ENCODE measurements around the gene AKAP13.

Gene AKAP13

DNA sequence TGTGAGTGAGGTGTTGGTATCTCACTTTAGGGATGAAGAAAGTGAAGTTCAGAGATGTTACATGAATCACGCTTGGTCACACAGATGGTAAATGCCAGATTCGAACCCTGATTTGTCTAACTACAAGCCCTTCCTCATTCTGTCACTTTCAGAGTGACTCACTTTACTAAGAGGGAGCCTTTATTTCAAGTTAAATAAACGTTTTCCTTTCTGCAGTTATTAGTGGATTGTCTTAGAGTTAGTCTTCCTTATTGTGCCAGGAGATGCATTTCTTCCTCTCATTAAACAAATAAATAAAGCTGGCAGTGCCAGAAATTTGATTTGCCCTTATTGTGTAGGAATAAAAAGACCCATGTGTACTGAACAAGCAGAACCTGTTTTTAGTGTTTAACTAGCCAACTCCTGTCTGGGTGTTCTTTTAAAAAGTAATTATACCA, 162.5 kb downstream of the AKAP13 start:
- no peak for DNase-seq

DNA sequence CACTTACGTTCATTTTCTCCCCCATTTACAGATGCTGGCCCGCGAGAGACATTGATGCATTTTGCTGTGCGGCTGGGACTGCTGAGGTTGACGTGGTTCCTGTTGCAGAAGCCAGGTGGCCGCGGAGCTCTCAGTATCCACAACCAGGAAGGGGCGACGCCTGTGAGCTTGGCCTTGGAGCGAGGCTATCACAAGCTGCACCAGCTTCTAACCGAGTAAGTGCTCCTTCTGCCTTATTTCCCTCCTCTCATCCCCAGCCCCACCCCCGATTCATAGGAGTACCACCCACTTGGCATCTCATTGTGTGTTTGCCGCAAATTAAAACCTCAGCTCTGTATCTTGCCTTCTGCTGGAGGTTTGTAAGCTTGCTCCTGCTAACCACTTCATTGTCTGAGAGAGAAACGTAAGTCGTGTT, 163.3 kb downstream of the AKAP13 start:
- DNase-seq: peak; percentile 36

DNA sequence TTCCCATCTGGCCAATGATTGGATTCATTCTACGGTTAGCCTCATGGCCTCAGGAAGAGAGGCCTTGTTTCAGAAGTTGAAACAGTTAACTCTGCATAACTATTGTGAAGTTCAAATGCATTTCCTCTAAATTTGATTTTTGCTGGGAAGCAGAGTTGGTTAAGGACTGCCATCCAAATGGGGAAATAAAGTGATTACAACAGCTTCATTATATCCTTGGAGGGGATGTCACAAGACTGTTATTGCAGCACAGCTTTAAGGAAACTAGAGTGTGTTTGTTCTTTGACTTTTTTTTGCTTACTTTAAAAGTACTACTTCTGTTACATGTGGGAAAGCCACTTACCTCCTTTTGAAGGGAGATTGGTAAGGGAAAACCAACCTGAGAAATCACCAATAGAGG, 164.8 kb downstream of the AKAP13 start:
- no peak for DNase-seq

DNA sequence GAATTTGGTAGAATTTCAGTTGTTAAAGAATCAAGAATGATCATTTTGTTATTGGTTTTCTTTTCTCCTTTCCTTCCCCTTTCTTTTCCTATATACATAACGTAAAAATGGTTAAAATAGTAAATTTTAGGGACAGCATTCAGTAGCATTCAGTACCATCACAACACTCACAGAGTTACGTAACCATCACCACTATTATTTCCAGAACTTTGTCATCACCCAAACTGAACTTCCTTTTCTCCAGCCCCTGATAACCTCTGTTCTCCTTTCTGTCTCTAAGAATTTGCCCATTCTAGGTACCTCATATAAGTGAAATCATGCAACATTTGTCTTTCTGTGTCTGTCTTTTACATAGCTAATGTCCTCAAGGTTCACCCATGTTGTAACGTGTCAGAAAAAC, 165.3 kb downstream of the AKAP13 start:
- no peak for DNase-seq

DNA sequence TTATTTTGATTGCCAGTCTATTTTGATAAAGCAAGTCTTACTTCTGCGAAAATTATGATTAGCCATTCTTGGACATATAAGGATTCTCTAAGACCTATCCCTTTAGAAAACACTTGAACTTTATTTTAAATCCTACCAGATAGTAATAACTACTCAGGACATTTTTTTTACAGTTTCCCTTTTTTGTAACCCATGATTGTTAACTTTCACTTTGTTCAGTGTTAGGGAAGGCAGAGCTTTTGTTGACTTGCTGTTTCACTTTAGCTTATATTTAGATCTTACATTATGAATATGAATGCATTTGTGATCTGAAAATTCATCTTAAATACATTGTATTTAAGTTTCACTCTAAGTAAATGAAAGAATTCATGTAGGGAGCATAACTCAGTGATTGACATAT, 167.0 kb downstream of the AKAP13 start:
- DNase-seq: no peak

DNA sequence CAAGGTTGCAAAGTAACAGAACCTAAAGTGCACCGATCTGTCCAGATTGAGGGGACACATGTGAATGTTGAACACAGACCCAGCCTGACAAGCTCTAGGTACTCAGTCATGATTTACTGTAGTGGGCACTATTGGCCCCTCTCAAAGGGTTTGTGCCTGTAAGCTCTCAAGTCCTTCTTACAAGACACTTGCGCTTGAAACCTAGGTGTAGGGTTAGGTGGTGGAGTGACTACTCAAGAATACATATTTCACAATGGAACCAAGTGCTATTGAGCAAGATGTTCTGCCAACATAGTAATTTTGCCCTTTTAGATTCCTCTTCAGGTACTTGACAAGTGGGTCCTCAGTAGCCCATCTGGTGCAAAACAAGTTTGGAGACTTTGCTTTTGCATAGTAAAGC, 169.9 kb downstream of the AKAP13 start:
- no peak for DNase-seq

DNA sequence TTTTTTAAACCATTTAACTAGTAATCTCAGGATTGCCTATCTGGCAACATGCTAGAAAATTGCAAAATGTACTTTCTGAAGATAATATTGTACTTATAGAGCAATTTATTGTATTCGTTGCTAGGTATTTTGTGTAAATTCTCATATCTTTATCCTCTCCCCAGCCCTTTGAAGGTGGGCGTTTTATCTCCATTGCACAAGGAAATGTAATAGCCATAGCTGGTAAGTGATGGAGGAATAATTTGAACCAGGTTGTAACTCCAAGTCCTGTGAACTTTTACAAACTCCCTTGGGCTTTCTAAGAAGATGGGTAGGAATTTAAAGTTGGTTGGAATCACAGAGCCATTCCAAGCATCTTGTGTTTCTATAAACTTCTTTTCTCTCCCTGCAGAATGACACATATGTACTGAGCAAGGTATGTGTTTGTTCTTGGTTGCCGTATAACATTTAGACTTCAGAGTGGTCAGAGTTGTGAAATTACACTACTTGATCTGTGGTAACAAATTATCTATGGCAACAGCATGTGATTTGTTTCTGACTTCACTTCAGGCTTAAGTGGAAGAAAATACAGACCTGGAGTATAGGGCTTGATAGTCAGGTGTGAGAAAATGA, 170.9 kb downstream of the AKAP13 start:
- DNase-seq: no peak

DNA sequence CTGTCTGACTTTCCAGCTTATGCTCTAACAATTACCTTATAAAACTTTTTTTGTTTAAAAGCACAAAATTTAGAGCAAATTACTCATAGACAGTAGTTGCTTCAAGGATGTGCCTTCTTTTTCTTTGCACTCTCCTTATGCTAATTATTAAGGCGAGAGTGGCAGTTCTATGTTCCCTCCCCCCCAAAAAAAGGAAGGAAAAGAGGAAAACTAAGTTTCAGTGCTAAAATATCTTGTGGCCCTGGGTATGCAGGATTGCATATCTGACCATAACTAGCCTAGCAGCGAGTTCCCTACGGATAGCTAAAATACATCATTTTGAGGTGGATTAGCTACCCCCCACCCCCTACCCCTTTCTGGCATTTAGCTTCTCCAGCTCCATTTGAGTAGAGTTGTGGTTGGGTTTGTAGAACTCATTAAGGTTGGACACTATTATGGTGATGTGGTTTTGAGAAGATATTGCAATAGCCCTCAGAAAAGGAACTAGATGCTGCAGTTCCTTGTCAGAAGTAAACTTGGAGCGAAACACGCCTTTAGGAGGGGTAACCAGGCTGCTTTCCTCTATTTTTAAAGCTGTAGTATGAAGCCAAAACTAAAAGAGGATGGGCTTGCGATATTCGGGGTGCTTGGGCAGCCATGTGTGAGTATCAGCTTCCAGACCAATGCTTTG, 174.6 kb downstream of the AKAP13 start:
- DNase-seq: no peak

DNA sequence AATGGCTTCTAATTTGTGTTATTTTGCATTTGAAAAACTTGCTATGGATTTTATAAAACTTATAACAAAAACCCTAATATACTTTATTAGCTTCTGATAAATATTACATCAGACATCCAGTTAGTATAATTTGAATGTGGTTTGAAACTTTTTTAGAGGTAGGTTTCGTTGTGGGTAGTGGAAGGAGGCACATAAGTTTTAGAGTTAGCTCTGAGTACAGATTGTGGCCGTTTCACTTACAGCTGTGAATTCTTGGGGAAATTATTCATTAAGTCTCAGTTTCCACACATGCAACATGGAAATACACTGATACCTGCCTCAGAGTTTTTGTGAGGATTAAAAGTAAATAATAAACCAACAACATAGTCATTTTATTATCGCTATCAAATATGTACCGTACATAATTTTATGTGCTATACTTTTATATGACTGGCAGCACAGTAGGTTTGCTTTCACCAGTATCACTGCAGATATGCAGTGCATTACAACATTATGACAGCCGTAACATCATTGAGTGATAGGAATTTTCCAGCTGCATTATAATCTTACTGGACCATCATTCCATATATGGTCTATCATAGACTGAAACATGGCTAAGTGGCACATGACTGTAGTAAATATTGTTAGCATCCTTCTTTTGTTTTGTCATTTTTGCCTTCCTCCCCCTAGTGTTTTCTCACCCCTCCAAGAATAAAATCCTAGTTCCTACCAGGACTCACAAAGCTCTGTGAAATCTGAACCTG, 175.6 kb downstream of the AKAP13 start:
- no peak for DNase-seq

DNA sequence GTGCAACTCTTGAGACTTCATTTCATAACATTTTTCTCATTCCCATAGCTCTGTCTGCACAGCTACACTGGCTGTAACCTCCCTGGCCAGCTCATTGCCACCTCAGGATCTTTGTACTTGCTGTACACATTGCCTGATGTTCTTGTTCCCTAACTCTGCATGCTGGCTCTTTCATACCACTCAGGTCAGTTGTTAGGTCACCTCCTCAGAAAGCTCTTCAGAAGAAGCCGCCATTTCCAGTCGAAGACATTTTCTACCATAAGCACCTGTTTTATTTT, 176.2 kb downstream of the AKAP13 start:
- no peak for DNase-seq

DNA sequence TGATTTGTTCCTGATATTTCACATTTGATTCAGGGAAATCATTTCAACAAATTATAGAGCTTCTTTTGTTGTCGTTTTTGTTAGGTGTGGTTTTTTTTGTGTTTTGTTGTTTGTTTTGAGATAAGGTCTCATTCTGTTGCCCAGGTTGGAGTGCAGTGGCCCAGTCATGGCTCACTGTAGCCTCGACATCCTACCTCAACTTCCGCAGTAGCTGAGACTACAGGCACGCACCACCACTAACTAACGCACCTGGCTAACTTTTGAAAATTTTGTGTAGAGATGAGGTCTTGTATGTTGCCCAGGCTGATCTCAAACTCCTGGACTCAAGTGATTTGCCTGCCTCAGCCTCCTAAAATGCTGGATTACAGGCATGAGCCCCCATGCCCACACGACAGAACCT, 177.0 kb downstream of the AKAP13 start:
- DNase-seq: no peak

DNA sequence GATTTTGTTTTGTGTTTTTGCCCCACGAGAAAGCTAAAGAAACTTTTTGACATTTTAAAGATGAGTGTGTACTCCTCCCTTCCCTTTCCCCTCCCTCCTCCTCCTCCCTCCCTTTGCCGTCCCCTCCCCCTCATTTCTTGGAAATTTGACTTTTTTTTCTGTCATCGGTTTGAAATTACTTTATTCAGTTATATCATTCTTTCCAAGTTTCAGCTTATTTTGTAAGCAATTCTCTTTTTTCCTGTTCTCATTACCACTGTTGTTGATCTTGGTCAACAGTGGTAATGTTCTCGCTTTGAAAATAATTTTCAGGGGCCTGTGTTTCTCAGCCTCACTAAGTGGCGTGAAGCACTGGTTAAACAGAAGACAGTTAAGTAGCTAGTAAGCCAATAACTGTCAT, 178.4 kb downstream of the AKAP13 start:
- no peak for DNase-seq

DNA sequence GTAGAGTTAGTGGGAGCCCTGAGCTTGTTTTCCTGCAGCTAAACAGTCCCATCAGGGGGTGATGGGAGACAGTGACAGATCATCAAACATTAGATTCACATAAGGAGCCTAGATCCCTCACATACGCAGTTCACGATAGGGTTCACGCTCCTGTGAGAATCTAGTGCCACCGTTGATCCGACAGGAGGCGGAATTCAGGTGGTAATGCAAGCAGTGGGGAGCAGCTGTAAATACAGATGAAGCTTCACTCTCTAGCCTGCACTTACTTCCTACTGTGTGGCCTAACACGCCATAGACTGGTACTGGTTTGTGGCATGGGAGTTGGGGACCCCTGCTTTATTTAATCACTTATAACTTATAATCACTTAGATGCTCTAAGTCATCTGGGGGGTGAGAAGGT, 179.1 kb downstream of the AKAP13 start:
- DNase-seq: no peak

DNA sequence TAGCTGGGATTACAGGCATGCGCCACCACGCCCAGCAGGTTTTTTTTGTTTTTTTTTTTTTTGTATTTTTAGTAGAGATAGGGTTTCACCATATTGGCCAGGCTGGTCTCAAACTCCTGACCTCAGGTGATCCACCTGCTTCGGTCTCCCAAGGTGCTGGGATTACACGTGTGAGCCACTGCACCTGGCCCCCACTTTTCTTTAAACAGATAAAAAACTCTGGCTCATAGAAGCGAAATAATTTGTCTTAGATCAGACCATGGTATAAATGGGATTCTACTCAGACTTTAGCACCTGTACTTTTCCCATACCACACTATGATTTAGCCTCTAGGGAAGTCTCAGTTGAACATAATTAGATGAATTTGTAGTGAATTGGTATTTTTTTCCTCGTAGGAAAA, 182.4 kb downstream of the AKAP13 start:
- no peak for DNase-seq

DNA sequence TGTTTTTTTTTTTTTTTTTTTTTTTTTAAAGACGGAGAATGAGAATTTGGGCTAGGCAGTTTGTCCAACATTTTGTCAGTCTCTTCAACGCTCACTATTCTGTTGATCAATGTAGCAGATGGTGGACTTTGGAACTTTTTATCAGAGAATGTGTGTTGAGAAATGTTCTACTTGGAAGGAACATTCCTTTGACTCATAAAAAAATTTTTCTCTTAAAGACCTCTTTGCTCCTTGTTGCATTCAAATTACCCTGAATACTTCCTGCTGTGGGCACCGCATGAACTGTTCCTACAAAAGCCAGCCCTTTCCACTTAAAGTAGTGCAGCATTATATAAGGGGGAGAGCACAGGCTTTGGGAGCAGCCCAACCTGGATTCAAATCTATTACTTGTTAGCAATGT, 182.9 kb downstream of the AKAP13 start:
- no peak for DNase-seq

DNA sequence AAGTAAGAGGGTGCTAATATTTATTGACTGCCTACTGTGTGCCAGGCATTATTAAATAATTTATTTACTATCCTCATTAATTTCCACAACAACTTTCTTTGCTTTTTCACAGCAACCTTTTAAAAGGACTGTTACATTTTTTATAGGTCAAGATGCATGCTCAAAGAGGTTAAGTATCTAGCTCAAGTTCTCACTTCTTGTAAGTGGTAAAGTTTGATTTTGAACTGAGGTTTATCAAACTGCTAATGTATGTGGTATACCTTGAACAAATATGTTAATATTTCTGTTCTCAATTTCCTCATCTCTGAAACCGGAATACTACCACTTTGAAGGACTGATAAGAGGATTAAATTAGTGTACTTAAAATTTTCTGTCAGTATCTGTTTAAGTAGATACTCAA, 183.3 kb downstream of the AKAP13 start:
- no peak for DNase-seq

DNA sequence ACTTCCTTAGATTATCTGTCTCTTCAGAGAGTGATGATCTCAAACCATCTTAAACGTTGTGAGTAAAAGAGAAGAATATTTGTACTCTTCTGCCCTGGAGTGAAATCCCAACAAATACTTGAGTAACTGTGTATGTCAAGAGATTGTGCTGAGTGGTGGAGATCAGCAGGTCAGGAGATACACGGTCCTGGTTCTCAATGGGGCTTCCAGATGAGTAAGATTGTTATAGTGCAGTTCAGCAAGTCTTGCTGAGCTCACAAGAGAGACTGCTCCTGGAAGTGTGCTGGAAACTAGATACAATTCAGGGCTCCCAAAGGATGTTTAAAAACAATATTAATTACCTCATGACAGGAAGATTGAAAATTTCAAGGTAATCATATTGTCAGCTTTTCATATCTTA, 184.3 kb downstream of the AKAP13 start:
- no peak for DNase-seq

DNA sequence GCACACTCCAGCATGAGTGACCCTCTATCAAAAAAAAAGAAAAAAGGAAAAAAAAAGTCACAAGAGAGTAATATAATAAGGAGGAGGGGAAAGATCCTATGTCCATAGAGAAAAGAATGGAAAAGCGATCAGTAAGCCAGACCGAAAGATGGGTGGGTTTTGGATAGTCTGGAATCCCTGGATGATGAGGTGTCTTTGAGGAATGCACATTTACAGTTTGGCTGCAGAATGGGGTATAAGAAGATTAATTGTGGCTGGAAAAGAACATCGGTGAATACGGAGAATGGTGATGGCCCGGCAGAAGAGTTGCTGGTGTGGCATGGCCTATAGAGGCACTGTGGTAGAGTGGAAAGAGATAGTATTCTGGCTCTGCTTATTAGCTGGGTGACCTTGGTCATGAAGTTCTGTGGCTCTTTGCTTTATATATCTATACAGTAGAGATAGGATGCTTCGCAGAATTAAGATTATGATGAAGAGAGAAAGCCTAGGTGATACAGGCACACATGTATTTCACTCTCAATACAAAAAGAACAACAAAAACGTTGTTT, 187.9 kb downstream of the AKAP13 start:
- no peak for DNase-seq

DNA sequence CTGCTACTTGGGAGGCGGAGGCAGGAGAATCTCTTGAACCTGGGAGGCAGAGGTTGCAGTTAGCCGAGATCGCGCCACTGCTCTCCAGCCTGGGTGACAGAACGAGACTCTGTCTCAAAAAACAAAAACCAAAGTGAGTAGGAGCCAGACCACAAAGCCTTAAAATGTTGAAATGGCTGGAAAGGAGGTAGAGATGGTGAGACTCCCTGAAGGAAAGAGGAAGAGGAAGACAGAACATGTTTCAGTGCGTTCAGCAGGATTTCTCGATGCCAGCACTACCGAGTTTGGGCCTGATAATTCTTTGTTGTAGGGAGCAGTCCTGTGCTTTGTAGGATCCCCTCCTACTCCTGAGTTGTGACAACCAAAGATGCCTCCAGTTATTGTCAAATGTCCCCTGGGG, 189.9 kb downstream of the AKAP13 start:
- no peak for DNase-seq

DNA sequence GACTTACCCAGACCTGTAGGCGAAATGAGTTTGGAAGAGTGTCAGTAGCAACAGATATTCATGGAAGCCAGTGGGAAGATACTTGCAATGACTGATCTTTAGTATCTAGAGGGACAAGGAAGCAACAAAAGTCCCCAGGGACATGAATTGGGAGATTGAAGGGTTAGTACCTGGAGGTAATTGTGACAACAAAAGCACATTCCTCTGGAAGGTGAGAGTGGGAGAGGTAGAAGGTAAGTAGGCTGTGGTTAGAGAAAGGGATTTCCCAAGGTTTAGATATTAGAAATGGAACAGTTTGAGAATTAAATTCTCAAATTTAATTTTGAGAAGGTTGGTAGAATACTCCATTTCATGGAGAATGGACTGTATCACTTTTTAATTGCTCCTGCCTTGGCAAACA, 191.4 kb downstream of the AKAP13 start:
- DNase-seq: no peak

DNA sequence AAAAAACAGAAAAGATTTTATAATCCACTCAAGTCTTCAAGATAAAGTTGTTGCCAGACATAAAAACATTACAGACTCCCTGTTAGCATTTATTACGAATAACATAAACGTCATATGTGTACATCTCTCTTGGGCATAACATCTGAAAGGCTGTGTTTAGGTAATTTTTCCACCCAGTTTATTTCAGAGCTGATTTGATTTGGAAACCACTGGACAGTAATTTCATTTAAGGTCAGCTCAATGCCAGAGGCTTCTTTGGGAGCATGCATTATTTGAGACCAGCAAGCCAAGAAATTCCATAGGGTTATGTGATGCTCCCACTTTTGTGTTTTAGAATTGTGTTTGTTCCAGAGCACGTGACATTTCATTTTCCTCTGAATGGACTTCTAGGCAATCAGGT, 196.0 kb downstream of the AKAP13 start:
- no peak for DNase-seq

DNA sequence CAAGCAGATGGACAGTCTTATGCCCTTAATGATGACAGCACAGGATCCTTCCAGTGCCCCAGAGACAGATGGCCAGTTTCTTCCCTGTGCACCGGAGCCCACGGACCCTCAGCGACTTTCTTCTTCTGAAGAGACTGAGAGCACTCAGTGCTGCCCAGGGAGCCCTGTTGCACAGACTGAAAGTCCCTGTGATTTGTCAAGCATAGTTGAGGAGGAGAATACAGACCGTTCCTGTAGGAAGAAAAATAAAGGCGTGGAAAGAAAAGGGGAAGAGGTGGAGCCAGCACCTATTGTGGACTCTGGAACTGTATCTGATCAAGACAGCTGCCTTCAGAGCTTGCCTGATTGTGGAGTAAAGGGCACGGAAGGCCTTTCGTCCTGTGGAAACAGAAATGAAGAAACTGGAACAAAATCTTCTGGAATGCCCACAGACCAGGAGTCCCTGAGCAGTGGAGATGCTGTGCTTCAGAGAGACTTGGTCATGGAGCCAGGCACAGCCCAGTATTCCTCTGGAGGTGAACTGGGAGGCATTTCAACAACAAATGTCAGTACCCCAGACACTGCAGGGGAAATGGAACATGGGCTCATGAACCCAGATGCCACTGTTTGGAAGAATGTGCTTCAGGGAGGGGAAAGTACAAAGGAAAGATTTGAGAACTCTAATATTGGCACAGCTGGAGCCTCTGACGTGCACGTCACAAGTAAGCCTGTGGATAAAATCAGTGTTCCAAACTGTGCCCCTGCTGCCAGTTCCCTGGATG, 198.7 kb downstream of the AKAP13 start:
- DNase-seq: no peak

DNA sequence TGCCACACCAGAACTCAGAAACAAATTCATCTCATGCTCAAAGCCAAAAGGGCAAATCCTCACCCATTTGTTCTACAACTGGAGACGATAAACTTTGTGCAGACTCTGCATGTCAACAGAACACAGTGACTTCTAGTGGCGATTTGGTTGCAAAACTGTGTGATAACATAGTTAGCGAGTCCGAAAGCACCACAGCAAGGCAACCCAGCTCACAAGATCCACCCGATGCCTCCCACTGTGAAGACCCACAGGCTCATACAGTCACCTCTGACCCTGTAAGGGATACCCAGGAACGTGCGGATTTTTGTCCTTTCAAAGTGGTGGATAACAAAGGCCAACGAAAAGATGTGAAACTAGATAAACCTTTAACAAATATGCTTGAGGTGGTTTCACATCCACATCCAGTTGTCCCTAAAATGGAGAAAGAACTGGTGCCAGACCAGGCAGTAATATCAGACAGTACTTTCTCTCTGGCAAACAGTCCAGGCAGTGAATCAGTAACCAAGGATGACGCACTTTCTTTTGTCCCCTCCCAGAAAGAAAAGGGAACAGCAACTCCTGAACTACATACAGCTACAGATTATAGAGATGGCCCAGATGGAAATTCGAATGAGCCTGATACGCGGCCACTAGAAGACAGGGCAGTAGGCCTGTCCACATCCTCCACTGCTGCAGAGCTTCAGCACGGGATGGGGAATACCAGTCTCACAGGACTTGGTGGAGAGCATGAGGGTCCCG, 199.7 kb downstream of the AKAP13 start:
- no peak for DNase-seq
